ENCODE results near the gene MIPOL1. TPM values are rescaled to one million over a fixed set of nuclear protein-coding genes. Genes with fewer than 3 reads are reported as not detected.

MIPOL1 gene
- total and polyA plus RNA-seq, 2 donors (not counting 3 experiments of a cell fraction or from before 2014, with no cell fraction given) = 3.4 to 33.5 TPM

GRCh38 chr14:37215345-37215744 lies 17.6 kb downstream of the MIPOL1 start:
- H4K20me1 ChIP-seq (replicated peaks; ENCODE audit: control insufficient read depth, extremely low read depth, insufficient read depth, low read length) = no peaks in the 10 kb centered on the region
- no peaks in the 10 kb centered on the region for H3K9me3 ChIP-seq (replicated peaks; ENCODE audit: control insufficient read depth, insufficient read depth, low read length)
- no peak overlapping the region for H3K27ac ChIP-seq (ENCODE audit: insufficient read depth, low read depth, low read length)
- CTCF ChIA-PET = interaction anchor here (8.5 kb wide), 1 partner anchor 16 kb away, joined by 56 read pairs; no protein-coding TSS in a partner anchor
- H3K27me3 ChIP-seq (ENCODE audit: control insufficient read depth in 2 of 2, insufficient read depth in 2 of 2, low read length in 2 of 2) = no peaks in the 10 kb centered on the region
- no peaks in the 10 kb centered on the region for H3K36me3 ChIP-seq (ENCODE audit: control insufficient read depth in 2 of 2, extremely low read depth in 1 of 2, insufficient read depth in 2 of 2, low read length in 2 of 2)
- H3K4me1 ChIP-seq (ENCODE audit: control insufficient read depth, extremely low read depth, insufficient read depth, low read length) = peaks cover 33% of the 10 kb centered on the region
- no peaks in the 10 kb centered on the region for H3K9me1 ChIP-seq (replicated peaks; ENCODE audit: control insufficient read depth, extremely low read depth, insufficient read depth, low read length)
- DNase-seq (ENCODE audit: low read depth, low spot score) (no peak), FAIRE-seq (no peak)
- dilution Hi-C loops (cut with MboI; ENCODE audit: extremely low pct_ligation_motif_present, low sequenced_read_pairs) (no loop called here), intact Hi-C loops (cut with micrococcal nuclease) (no loop called here)
- no peak overlapping the region for H3K4me2 ChIP-seq (ENCODE audit: insufficient read depth, low read length)
- H2AFZ ChIP-seq (ENCODE audit: low read depth, low read length) = no peak overlapping the region
- TF ChIP-seq EZH2 (IDR thresholded peaks at IDR 0.05; ENCODE audit: borderline replicate concordance, low read depth, low read length, severe bottlenecking) = no peak
- no peak for TF ChIP-seq MYC (IDR thresholded peaks at IDR 0.05; ENCODE audit: low read depth, low read length)
- no peak for TF ChIP-seq MAX (IDR thresholded peaks at IDR 0.05; ENCODE audit: insufficient read depth, insufficient read length)
- no peak for TF ChIP-seq FOS (IDR thresholded peaks at IDR 0.05; ENCODE audit: borderline replicate concordance, insufficient read depth, low read length)
- no peak for TF ChIP-seq POLR2AphosphoS5 (IDR thresholded peaks at IDR 0.05; ENCODE audit: insufficient read depth, low read depth, low read length)
- no peak for TF ChIP-seq JUN (IDR thresholded peaks at IDR 0.05; ENCODE audit: borderline replicate concordance, insufficient read depth, insufficient read length, low read depth)
- no peak for TF ChIP-seq CTCF (IDR thresholded peaks at IDR 0.05; ENCODE audit: extremely low read depth in 1 of 2, insufficient read depth in 1 of 2, low read depth in 1 of 2, low read length in 2 of 2)
- no peak for TF ChIP-seq POLR2A (IDR thresholded peaks at IDR 0.05; ENCODE audit: low read depth, low read length)
- no peak for TF ChIP-seq GATA2 (IDR thresholded peaks at IDR 0.05; ENCODE audit: insufficient read depth, insufficient read length, low read depth, low read length)
- BruUV-seq (replicated peaks) = no TSS peak
- no peak overlapping the region for H3K9ac ChIP-seq (replicated peaks; ENCODE audit: extremely low read depth, insufficient read depth, low read length)
- POLR2A ChIA-PET = no interaction called here
- peaks cover 38% of the 10 kb centered on the region for H3K79me2 ChIP-seq (ENCODE audit: control insufficient read depth, insufficient read depth, low read length)
- no peak overlapping the region for H3K4me3 ChIP-seq (replicated peaks in 1 of 3; ENCODE audit: insufficient read depth in 1 of 3, low read depth in 1 of 3, low read length in 3 of 3)
